ENCODE data around the gene ACADVL. TPM values are rescaled to one million over a fixed set of nuclear protein-coding genes. Genes with fewer than 3 reads are reported as not detected.
A peak's percentile ranks its signal among the peaks of the same experiment; 100 is the strongest.
"Not testable (repeated sequence)": the region's sequence is repeated elsewhere in the genome, so short reads cannot be mapped to it uniquely, and the experiment has no call there.

ACADVL gene
- total and polyA plus RNA-seq, 8 donors: 348 to 3,058 (median 733) TPM

- 21 to 41% (median 25%) methylated on average over 2 of the region's 2 CpGs for WGBS, 5 donors
Observed at GRCh38 chr17:7243453-7243729, 23.7 kb downstream of the ACADVL start.

GRCh38 chr17:7243838-7244237, 24.1 kb downstream of the ACADVL start:
- Histone ChIP-seq H3K27ac (peak overlapping the region in 4 of 5 donors; percentile 95 to 99 (median 98)), H3K36me3 (peaks cover 34 to 52% (median 47%) of the 10 kb centered on the region in 4 donors), H3K4me1 (peaks cover 24 to 46% (median 35%) of the 10 kb centered on the region in 4 donors), H3K4me3 (peak overlapping the region in 2 of 4 donors; percentile 78 to 86)
- DNase-seq; H3K27me3 ChIP-seq; intact Hi-C loops (cut with DNase I; ENCODE audit: low total_unique reads); H3K9me3 ChIP-seq: not testable (repeated sequence)
- WGBS, 5 donors: 55 to 74% (median 72%) methylated on average over 6 to 10 of the region's 10 CpGs

More at GRCh38 chr17:7243453-7243729, 23.7 kb downstream of the ACADVL start:
- Histone ChIP-seq H3K27me3 (no peaks in the 10 kb centered on the region), H3K27ac (peak overlapping the region; percentile 94 to 99 (median 97)), H3K9me3 (no peaks in the 10 kb centered on the region), H3K4me3 (peak overlapping the region; percentile 77 to 97 (median 82)), H3K36me3 (peaks cover 34 to 52% (median 47%) of the 10 kb centered on the region in 4 donors), H3K4me1 (peaks cover 21 to 42% (median 31%) of the 10 kb centered on the region in 4 donors)
- no peak for DNase-seq
- intact Hi-C loops (cut with DNase I; ENCODE audit: low total_unique reads): no loop called here
- TF ChIP-seq, protein P1, sequence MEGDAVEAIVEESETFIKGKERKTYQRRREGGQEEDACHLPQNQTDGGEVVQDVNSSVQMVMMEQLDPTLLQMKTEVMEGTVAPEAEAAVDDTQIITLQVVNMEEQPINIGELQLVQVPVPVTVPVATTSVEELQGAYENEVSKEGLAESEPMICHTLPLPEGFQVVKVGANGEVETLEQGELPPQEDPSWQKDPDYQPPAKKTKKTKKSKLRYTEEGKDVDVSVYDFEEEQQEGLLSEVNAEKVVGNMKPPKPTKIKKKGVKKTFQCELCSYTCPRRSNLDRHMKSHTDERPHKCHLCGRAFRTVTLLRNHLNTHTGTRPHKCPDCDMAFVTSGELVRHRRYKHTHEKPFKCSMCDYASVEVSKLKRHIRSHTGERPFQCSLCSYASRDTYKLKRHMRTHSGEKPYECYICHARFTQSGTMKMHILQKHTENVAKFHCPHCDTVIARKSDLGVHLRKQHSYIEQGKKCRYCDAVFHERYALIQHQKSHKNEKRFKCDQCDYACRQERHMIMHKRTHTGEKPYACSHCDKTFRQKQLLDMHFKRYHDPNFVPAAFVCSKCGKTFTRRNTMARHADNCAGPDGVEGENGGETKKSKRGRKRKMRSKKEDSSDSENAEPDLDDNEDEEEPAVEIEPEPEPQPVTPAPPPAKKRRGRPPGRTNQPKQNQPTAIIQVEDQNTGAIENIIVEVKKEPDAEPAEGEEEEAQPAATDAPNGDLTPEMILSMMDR (IDR thresholded peaks at IDR 0.05): no peak
- no peak for TF ChIP-seq POLR2AphosphoS5 (IDR thresholded peaks at IDR 0.05)
- TF ChIP-seq EP300 (IDR thresholded peaks at IDR 0.05): no peak
- TF ChIP-seq POLR2A (IDR thresholded peaks at IDR 0.05): no peak

GRCh38 chr17:7246779-7247178, 27.0 kb downstream of the ACADVL start:
- Histone ChIP-seq H3K4me3 (no peak overlapping the region), H3K36me3 (peaks cover 25 to 44% (median 37%) of the 10 kb centered on the region in 4 donors), H3K4me1 (peaks cover 28 to 50% (median 37%) of the 10 kb centered on the region in 4 donors), H3K27ac (no peak overlapping the region), H3K27me3 (no peaks in the 10 kb centered on the region), H3K9me3 (no peaks in the 10 kb centered on the region)
- no peak for DNase-seq
- TF ChIP-seq POLR2AphosphoS5 (IDR thresholded peaks at IDR 0.05) (no peak), POLR2A (IDR thresholded peaks at IDR 0.05) (no peak), EP300 (IDR thresholded peaks at IDR 0.05) (no peak)
- TF ChIP-seq, protein P1 (IDR thresholded peaks at IDR 0.05): no peak
- 86 to 91% (median 89%) methylated on average over 5 of the region's 5 CpGs for WGBS, 5 donors
- intact Hi-C loops (cut with DNase I; ENCODE audit: low total_unique reads): no loop called here

DNA sequence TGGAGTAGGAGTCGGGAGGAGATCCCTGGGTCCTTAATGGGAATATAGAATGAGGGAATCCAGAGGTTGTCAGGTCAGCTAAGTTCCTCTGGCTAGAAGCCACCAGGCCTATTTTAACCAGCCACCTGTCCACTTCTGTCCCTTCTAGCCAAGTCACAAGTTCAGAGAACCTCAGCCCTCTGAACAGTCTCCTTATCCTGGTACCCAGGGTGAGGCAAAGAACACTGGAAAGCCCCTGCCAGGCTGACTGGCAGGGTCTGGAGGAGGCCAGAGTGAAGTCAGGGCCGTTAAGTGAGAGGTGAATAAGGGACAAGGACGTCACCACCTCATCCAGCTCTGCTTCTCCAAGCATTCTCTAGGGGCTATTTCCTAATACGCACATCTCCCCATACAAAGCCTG, 29.1 kb downstream of the ACADVL start:
- 63 to 68% (median 65%) methylated on average over 4 of the region's 4 CpGs for WGBS, 5 donors
- TF ChIP-seq POLR2A (IDR thresholded peaks at IDR 0.05) (no peak), POLR2AphosphoS5 (IDR thresholded peaks at IDR 0.05) (no peak), EP300 (IDR thresholded peaks at IDR 0.05) (no peak)
- TF ChIP-seq, protein P1 (IDR thresholded peaks at IDR 0.05): no peak
- peak in 1 of 2 donors; percentile 4 for DNase-seq
- Histone ChIP-seq H3K27ac (no peak overlapping the region), H3K9me3 (no peaks in the 10 kb centered on the region), H3K36me3 (peaks cover 25 to 41% (median 36%) of the 10 kb centered on the region in 4 donors), H3K4me1 (peaks cover 32 to 53% (median 42%) of the 10 kb centered on the region in 4 donors), H3K27me3 (no peaks in the 10 kb centered on the region), H3K4me3 (no peak overlapping the region)
- intact Hi-C loops (cut with DNase I; ENCODE audit: low total_unique reads): no loop called here

- Histone ChIP-seq H3K36me3 (peaks cover 25 to 40% (median 35%) of the 10 kb centered on the region in 4 donors), H3K27ac (no peak overlapping the region), H3K9me3 (no peaks in the 10 kb centered on the region), H3K27me3 (no peaks in the 10 kb centered on the region), H3K4me1 (peaks cover 32 to 52% (median 41%) of the 10 kb centered on the region in 4 donors), H3K4me3 (peak overlapping the region in 1 of 4 donors; percentile 93)
- peak in 1 of 2 donors; percentile 2 for DNase-seq
- intact Hi-C loops (cut with DNase I; ENCODE audit: low total_unique reads): no loop called here
- 76 to 81% (median 79%) methylated on average over 6 of the region's 6 CpGs for WGBS, 5 donors
- TF ChIP-seq POLR2A (IDR thresholded peaks at IDR 0.05): no peak
- TF ChIP-seq POLR2AphosphoS5 (IDR thresholded peaks at IDR 0.05): no peak
- no peak for TF ChIP-seq EP300 (IDR thresholded peaks at IDR 0.05)
- TF ChIP-seq, protein P1 (IDR thresholded peaks at IDR 0.05): no peak
Observed at GRCh38 chr17:7249214-7249613, 29.5 kb downstream of the ACADVL start.
